NCI-H524 treated with DMSO at 0.1 percent for 48 hours (cell line): ENCODE data around the gene LRRC63.

ENCODE experiments used
- DNase-seq: peaks from one replicate; lab custom pipeline; 2025; lab: John Stamatoyannopoulos, UW

The LRRC63 gene

GRCh38 chr13:46311217-46311616 is 99.5 kb downstream of the LRRC63 start:
- DNase-seq, result no peak

DNA sequence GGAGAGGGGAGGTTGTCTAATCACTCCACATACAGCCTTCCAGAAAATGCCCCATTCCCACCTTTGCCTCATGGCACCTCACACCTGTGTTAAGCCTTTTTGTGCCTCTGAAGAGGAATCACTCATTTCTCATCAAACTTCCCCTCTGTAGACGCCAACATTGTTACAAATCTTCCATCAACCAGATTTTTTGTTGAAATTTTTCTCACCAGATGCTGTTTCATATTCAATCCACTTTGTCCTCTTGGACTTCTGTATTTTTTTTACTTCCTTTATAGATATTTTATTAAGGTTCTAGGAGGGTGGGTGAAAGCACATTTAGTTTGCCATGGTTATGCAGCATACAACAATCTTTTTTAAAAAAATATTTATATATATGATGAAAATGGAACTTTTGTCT is 101.3 kb downstream of the LRRC63 start:
- DNase-seq, result no peak

DNA sequence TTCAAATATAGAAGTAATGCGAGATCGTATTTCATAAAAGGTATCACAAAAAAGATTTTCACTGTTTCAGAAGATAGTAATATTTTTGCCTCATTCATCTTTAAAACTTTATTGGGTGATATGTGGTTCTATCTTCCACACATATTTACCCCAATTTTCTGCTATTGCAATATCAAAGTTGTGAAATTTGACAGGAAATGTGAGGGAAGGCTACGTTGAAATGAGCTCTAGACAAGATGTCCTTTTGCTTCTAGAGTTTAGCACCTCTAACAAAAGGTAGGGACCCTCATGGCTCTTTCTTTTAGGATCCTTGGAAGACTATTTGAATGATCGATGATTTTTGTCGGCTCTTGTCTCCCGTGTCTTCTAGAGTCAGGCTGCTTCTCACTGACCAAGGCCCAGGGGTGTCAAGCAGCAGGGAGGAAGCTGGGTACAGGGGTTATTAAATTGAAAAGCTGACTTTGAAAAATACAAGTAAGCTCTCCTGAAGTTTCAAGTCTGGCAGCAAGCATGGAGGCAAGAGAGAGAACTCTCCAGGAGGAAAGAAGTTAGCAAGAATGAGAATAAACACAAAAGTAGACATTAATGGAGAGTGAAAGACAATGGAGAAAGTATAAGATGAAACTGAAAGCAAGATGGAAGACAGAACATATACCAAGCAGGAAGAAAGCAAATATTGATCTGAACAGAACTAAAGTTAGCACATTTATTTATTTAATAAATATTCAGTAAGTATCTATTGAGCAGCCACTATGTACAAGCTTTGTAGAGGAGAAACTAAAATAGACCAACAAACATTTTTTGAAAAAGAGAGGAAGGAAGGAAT is 101.9 kb downstream of the LRRC63 start:
- no peak for DNase-seq

- no peak for DNase-seq
Observed at GRCh38 chr13:46314587-46314986, 102.9 kb downstream of the LRRC63 start.

DNA sequence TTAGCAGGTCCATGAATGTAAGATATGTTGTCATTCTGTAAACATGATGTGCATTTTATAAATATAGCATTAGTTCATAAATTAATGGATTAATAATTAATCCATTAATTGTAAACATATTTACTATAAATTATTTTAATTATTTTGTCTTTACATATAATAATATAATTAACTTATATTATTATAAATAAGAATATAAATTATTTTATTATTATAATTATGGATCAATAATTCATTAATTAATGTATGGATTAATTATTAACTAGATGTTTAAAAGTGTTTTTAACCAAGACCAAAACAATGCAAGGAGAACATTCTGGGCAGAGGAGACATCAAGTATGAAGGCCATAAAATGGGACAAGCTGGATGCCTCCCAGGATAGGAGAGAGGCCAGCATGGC is 103.3 kb downstream of the LRRC63 start:
- no peak for DNase-seq

DNA sequence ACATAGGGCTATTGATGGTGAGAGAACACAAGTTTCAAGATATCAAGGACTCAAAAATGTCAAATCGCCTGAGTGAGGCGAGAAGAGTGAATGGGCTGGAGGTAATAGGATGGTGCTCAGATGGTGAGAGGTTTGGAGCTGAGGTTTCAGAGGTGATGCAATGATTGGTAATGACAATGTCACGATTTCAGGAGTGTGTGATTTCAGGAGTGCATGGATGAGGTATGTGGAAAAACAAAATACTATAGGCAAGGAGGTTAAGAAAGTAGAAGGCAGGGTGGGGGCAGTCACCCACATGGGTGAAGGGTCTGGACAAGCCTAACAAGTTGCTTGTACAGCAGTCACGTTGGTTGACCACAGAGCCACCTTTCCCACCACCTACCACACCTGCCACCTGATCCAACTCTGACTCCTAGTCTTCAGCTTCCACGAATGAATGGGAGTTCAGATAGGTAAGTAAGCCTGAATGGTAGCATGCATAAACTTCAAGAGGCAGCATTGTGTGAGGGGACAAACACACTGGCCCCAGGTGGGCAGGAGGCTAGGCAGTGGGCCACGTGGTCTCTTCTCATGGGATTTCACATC is 103.9 kb downstream of the LRRC63 start:
- DNase-seq, result no peak

DNA sequence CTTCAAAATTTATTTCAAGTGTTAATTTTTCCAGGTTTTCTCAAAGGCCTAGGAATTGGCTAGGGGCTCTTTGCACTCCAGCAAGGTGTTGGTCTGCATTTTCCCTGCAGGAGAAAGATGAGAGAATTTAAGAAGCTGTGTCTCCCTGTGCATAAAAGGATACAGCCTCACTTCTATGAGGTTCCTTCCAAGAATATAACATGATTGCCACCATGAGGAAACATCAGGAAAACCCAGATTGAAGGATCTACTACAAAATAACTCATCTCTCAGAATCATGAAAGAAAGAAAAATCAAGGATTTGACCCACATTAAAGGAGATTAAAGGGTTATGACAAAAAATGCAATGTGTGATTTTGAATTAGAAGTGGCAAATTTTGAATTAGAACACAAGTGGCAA is 105.4 kb downstream of the LRRC63 start:
- no peak for DNase-seq

- DNase-seq, result no peak
Observed at GRCh38 chr13:46318986-46319385, 107.3 kb downstream of the LRRC63 start.

- no peak for DNase-seq
Observed at GRCh38 chr13:46320406-46320805, 108.7 kb downstream of the LRRC63 start.

- no peak for DNase-seq
Observed at GRCh38 chr13:46320821-46321220, 109.1 kb downstream of the LRRC63 start.

DNA sequence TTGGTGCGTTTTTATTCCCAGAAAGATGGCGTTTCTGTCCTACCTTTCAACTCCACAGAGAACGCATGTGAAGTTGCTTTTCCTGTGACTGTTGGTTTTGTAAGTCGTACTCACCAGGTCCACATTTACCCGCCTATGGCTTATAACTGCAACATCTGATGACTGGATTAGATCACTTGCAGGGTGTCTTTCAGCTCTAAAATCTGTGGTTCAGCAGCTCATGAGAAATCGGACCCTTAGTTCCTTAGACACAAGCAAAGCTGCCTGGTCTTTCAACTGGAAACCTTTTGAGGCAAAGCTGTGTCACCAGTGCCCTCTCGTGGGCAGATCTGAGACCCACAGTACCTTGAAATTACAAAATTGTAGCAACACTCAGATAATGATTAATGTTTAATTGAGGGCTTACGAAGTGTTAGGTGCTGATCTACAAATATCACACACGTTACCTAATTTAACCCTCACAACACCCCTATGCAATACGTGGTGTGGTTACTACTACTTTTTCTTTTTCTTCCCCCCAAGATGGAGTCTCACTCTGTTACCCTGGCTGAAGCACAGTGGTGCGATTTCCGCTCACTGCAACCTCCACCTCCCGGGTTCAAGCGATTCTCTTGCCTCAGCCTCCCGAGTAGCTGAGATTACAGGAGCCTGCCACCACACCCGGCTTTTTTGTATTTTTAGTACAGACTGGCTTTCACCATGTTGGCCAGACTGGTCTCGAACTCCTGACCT is 109.9 kb downstream of the LRRC63 start:
- no peak for DNase-seq

DNA sequence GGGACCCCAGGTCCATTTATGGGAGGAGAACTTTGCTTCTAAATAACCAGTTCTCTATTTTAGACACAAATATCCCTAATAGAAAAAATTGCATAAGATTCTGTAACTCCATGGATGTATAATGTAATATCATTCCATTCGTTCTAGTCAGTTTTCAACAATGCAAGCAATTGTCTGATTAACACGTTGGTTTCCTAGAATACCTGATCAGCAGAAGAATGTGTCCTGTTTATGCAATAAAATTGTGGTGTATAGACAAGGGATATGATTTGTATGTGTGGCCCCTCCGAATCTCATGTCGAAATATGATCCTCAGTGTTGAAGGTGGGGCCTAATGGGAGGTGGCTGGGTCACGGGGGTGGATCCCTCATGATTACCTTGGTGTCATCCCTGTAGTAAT is 113.2 kb downstream of the LRRC63 start:
- DNase-seq, result no peak
